GM13977 (cell line): Measurements from ENCODE around the gene FAM184B.
"Not testable (repeated sequence)": the region's sequence is repeated elsewhere in the genome, so short reads cannot be mapped to it uniquely, and the experiment has no call there.

Experiments used
- DNase-seq: peaks from one replicate; pipeline ENCODE4 v3.0.0; 2012; ENCODE audit warnings: low spot score
- CTCF ChIP-seq: IDR thresholded peaks from 2 replicates; pipeline ENCODE4 v1.5.1; 2012; ENCODE audit warnings: mild to moderate bottlenecking, control low read depth; ENCODE audit not compliant: insufficient read depth; ENCODE audit errors: extremely low read depth, missing control alignments
- in situ Hi-C: fragments of 300-500 bp; cut with MboI; formaldehyde crosslinking; loops from one replicate; pipeline ENCODE4 v1.12.0; 2022; ENCODE audit warnings: low sequenced_read_pairs, low pct_unique_long_range_greater_than_20kb, mixed read lengths, inconsistent platforms; ENCODE audit not compliant: unreplicated experiment

FAM184B gene

GRCh38 chr4:17687237-17687857 lies 94.1 kb downstream of the FAM184B start:
- no peak for TF ChIP-seq CTCF
- in situ Hi-C loops: no loop called here
- no peak for DNase-seq

GRCh38 chr4:17684648-17685047 lies 96.8 kb downstream of the FAM184B start:
- in situ Hi-C loops, DNase-seq: not testable (repeated sequence)

- in situ Hi-C loops: no loop called here
- DNase-seq: no peak
- no peak for TF ChIP-seq CTCF
Observed at GRCh38 chr4:17682222-17682566, 99.2 kb downstream of the FAM184B start.

- TF ChIP-seq CTCF: no peak
- in situ Hi-C loops: no loop called here
- DNase-seq: no peak
Observed at GRCh38 chr4:17681281-17682221, 99.9 kb downstream of the FAM184B start.

GRCh38 chr4:17680559-17681280 lies 100.7 kb downstream of the FAM184B start:
- TF ChIP-seq CTCF: no peak
- DNase-seq: no peak
- in situ Hi-C loops: no loop called here

- in situ Hi-C loops: no loop called here
- no peak for DNase-seq
- TF ChIP-seq CTCF: no peak
Observed at GRCh38 chr4:17670423-17670822, 111.0 kb downstream of the FAM184B start.

GRCh38 chr4:17667653-17668201 lies 113.7 kb downstream of the FAM184B start:
- in situ Hi-C loops: no loop called here
- no peak for DNase-seq
- no peak for TF ChIP-seq CTCF
